SK-N-SH (cell line): ENCODE results near the gene LEPROT. TPM values are rescaled to one million over a fixed set of nuclear protein-coding genes. Genes with fewer than 3 reads are reported as not detected.

Source experiments
- CTCF ChIA-PET: fragments of 300-600, 350-600 bp; formaldehyde crosslinking; extraction: SDS; loops from one replicate; lab custom pipeline; 2021; lab: Yijun Ruan, JAX
- POLR2A ChIA-PET: fragments of 350-600 bp; sonication (Branson Sonifier 250); formaldehyde crosslinking; extraction: SDS; loops from one replicate; lab custom pipeline; 2020; ENCODE audit warnings: antibody characterized with exemption, inconsistent platforms; lab: Yijun Ruan, JAX
- DNase-seq: peaks from one replicate; pipeline ENCODE4 v3.0.0; 2012
- H2AFZ ChIP-seq: fragments of 200-600 bp; sonication (generic); 2 replicates; pipeline ENCODE4 v1.8.1; 2016; ENCODE audit warnings: antibody characterized with exemption, mild to moderate bottlenecking, low read depth
- H3F3A ChIP-seq: fragments of 200-600 bp; sonication (generic); replicated peaks from 2 replicates; pipeline ENCODE3; 2016; ENCODE audit warnings: antibody characterized with exemption, mild to moderate bottlenecking; ENCODE audit not compliant: insufficient read depth
- H3K27ac ChIP-seq, 2 experiments: fragments of 200-500 bp in 1 of 2; fragments of 200-600 bp in 1 of 2; sonication (Bioruptor generic) in 1 of 2; sonication (generic), shearing (Covaris generic) in 1 of 2; 2 replicates each; pipeline versions ENCODE4 v1.5.1 to v1.6.1; 2014 to 2016; ENCODE audit warnings: low read depth in 2 of 2, inconsistent platforms in 1 of 2, low read length in 1 of 2, mild to moderate bottlenecking in 1 of 2, mixed read lengths in 1 of 2
- H3K27me3 ChIP-seq: fragments of 200-600 bp; sonication (generic), shearing (Covaris generic); 2 replicates; pipeline ENCODE4 v1.6.1; 2016; ENCODE audit warnings: mixed run types; ENCODE audit not compliant: insufficient read depth
- H3K36me3 ChIP-seq, 2 experiments: fragments of 200-500 bp in 1 of 2; fragments of 200-600 bp in 1 of 2; sonication (Bioruptor generic) in 1 of 2; sonication (generic) in 1 of 2; replicated peaks in 1 of 2; 2 replicates each; pipeline versions ENCODE3 to v1.5.1; 2014 to 2016; ENCODE audit warnings: low read length in 1 of 2, mild to moderate bottlenecking in 1 of 2; ENCODE audit not compliant: insufficient read depth in 2 of 2, control insufficient read depth in 1 of 2
- H3K4me1 ChIP-seq, 2 experiments: fragments of 200-500 bp in 1 of 2; fragments of 200-600 bp in 1 of 2; sonication (Bioruptor generic) in 1 of 2; sonication (generic), shearing (Covaris generic) in 1 of 2; 2 replicates each; pipeline versions ENCODE4 v1.5.1 to v1.6.1; 2014 to 2016; ENCODE audit warnings: low read depth in 1 of 2, low read length in 1 of 2, mixed run types in 1 of 2; ENCODE audit not compliant: insufficient read depth in 2 of 2, control insufficient read depth in 1 of 2
- H3K4me2 ChIP-seq: fragments of 200-600 bp; sonication (generic), shearing (Covaris generic); 2 replicates; pipeline ENCODE4 v1.6.1; 2017; ENCODE audit warnings: mixed run types
- H3K4me3 ChIP-seq, 2 experiments: fragments of 200-500 bp in 1 of 2; fragments of 200-600 bp in 1 of 2; sonication (Bioruptor generic) in 1 of 2; sonication (generic), shearing (Covaris generic) in 1 of 2; 2 replicates each; pipeline versions ENCODE4 v1.5.1 to v1.8.1; 2014 to 2016; ENCODE audit warnings: low read depth in 2 of 2, inconsistent platforms in 1 of 2, low read length in 1 of 2, mild to moderate bottlenecking in 1 of 2, mixed read lengths in 1 of 2, moderate library complexity in 1 of 2
- H3K79me2 ChIP-seq: fragments of 200-600 bp; sonication (generic); 2 replicates; pipeline ENCODE4 v1.8.1; 2017; ENCODE audit warnings: mild to moderate bottlenecking; ENCODE audit not compliant: insufficient read depth
- H3K9ac ChIP-seq: fragments of 200-600 bp; sonication (generic); 2 replicates; pipeline ENCODE4 v1.6.1; 2017; ENCODE audit warnings: mixed run types
- H3K9me2 ChIP-seq: fragments of 200-600 bp; sonication (generic); 2 replicates; pipeline ENCODE4 v1.6.1; 2017; ENCODE audit warnings: mixed run types
- H3K9me3 ChIP-seq: fragments of 200-600 bp; sonication (generic); 2 replicates; pipeline ENCODE4 v1.6.1; 2017; ENCODE audit warnings: mixed run types, mild to moderate bottlenecking, moderate library complexity
- H4K20me1 ChIP-seq: fragments of 200-600 bp; sonication (generic); 2 replicates; pipeline ENCODE4 v1.6.1; 2017; ENCODE audit warnings: mild to moderate bottlenecking, mixed run types; ENCODE audit not compliant: insufficient read depth
- CTCF ChIP-seq: fragments of 200-600 bp; sonication (generic); IDR thresholded peaks from 2 replicates; pipeline ENCODE4 v1.6.1; 2017; ENCODE audit warnings: antibody characterized with exemption, mild to moderate bottlenecking, moderate library complexity
- FOSL2 ChIP-seq: IDR thresholded peaks from 2 replicates; pipeline ENCODE4 v1.4.0; 2012; ENCODE audit warnings: low read depth, mild to moderate bottlenecking, moderate library complexity, borderline replicate concordance
- JUND ChIP-seq: IDR thresholded peaks from 2 replicates; pipeline ENCODE4 v1.4.0; 2012
- NFIC ChIP-seq: IDR thresholded peaks from 2 replicates; pipeline ENCODE4 v1.4.0; 2012; ENCODE audit warnings: borderline replicate concordance
- NRF1 ChIP-seq: IDR thresholded peaks from 2 replicates; pipeline ENCODE4 v1.6.1; 2012; ENCODE audit warnings: low read depth, mild to moderate bottlenecking, low read length
- PBX3 ChIP-seq: IDR thresholded peaks from 2 replicates; pipeline ENCODE4; 2012
- POLR2AphosphoS5 ChIP-seq: IDR thresholded peaks from 2 replicates; pipeline ENCODE4 v1.6.1; 2012; ENCODE audit warnings: low read depth, low read length
- REST ChIP-seq: IDR thresholded peaks from 2 replicates; pipeline ENCODE4 v1.6.1; 2012; ENCODE audit warnings: mild to moderate bottlenecking, low read depth, low read length, moderate library complexity
- RFX5 ChIP-seq: IDR thresholded peaks from 2 replicates; pipeline ENCODE4 v1.6.1; 2012; ENCODE audit warnings: mild to moderate bottlenecking, improper control_type of control experiment, low read length
- SIN3A ChIP-seq: IDR thresholded peaks from 2 replicates; pipeline ENCODE4 v1.6.1; 2012; ENCODE audit warnings: low read depth, mild to moderate bottlenecking, low read length, moderate library complexity, borderline replicate concordance
- YY1 ChIP-seq: IDR thresholded peaks from 2 replicates; pipeline ENCODE4 v1.4.0; 2012; ENCODE audit warnings: low read depth, mild to moderate bottlenecking
- WGBS: methylation state at CpG from one replicate; pipeline ENCODE4 v1.1.6; 2017; ENCODE audit warnings: low lambda C conversion rate; 5-methylcytosine and 5-hydroxymethylcytosine counted together
- polyA plus RNA-seq, 3 experiments: library from polyadenylated mRNA; depleted of rRNA; stranded (reverse); fragments of >200 nt; gene quantifications; 2 replicates each; pipeline ENCODE4 v1.2.3, GENCODE V29; 2012

The LEPROT gene
- polyA plus RNA-seq, 1 of the 3 experiments (the other 2 are of a cell fraction): 38.9 TPM

- CTCF ChIA-PET: no interaction called here
Observed at GRCh38 chr1:65395887-65396612, 24.4 kb upstream of the LEPROT start.

GRCh38 chr1:65398083-65398482 lies 22.4 kb upstream of the LEPROT start:
- Histone ChIP-seq H2AFZ (no peak overlapping the region), H3K27me3 (no peaks in the 10 kb centered on the region), H3K27ac (no peak overlapping the region), H3K36me3 (peaks cover 0 to 29% of the 10 kb centered on the region in 2 experiments), H3K79me2 (no peaks in the 10 kb centered on the region), H3K9me3 (no peaks in the 10 kb centered on the region), H3K4me1 (no peaks in the 10 kb centered on the region), H3K4me2 (no peak overlapping the region), H3K4me3 (no peak overlapping the region), H4K20me1 (no peaks in the 10 kb centered on the region), H3K9me2 (no peaks in the 10 kb centered on the region), H3K9ac (no peak overlapping the region), H3F3A (no peaks in the 10 kb centered on the region)
- ChIA-PET POLR2A (no interaction called here), CTCF (interaction anchor here (0.8 kb wide), 1 partner anchor 21 kb away, joined by 3 read pairs; no protein-coding TSS in a partner anchor)
- TF ChIP-seq POLR2AphosphoS5 (no peak), CTCF (no peak), RFX5 (no peak), JUND (no peak), REST (no peak), SIN3A (no peak), NRF1 (no peak), PBX3 (no peak), NFIC (no peak)
- 100% methylated on average over 1 of the region's 1 CpG for WGBS
- no peak for DNase-seq

More at GRCh38 chr1:65395887-65396612, 24.4 kb upstream of the LEPROT start:
- no peaks in the 10 kb centered on the region for H4K20me1 ChIP-seq
- H3K4me2 ChIP-seq: no peak overlapping the region
- no peak for DNase-seq
- no peaks in the 10 kb centered on the region for H3K4me1 ChIP-seq
- H3K9me2 ChIP-seq: no peaks in the 10 kb centered on the region
- TF ChIP-seq FOSL2 (peak; percentile 4; the same call in 1 of the 2 replicates), YY1 (no peak)
- H2AFZ ChIP-seq: no peak overlapping the region
- POLR2A ChIA-PET: no interaction called here
- H3F3A ChIP-seq: no peaks in the 10 kb centered on the region
- no peak overlapping the region for H3K4me3 ChIP-seq
- H3K36me3 ChIP-seq: peaks cover 0 to 24% of the 10 kb centered on the region in 2 experiments
- no peaks in the 10 kb centered on the region for H3K79me2 ChIP-seq
- no peak overlapping the region for H3K9ac ChIP-seq
- whole genome bisulfite sequencing: 91% methylated on average over 3 of the region's 3 CpGs
- no peak overlapping the region for H3K27ac ChIP-seq
- no peaks in the 10 kb centered on the region for H3K27me3 ChIP-seq
- H3K9me3 ChIP-seq: no peaks in the 10 kb centered on the region
